Measurements from ENCODE around the gene CELA3B.
"Not testable (repeated sequence)": the region's sequence is repeated elsewhere in the genome, so short reads cannot be mapped to it uniquely, and the experiment has no call there.

The CELA3B gene, protein sequence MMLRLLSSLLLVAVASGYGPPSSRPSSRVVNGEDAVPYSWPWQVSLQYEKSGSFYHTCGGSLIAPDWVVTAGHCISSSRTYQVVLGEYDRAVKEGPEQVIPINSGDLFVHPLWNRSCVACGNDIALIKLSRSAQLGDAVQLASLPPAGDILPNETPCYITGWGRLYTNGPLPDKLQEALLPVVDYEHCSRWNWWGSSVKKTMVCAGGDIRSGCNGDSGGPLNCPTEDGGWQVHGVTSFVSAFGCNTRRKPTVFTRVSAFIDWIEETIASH

DNA sequence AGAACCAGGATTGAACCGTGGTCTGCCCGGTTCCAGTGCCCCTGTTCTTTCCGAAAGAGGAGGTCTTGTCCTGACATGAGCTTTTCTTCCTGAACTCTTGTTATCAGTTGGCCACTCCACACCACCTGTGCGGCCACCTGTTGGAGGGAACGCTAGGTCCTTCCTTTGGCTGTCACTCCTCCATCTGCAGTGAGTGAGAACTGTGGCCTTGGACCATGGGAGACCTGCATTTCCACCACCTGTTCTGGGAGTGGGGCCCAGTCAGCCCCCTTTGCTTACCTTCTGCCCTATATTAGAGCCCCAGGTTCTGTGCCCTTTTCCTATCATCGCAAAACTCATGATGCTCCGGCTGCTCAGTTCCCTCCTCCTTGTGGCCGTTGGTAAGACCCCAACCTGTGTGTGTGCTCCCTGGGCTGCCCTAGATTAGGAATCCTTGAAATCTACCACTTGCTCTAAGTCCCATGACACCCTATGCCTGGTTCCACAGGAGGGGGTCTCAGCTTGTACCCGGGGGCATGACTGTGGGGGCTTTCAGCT, at the start of gene CELA3B:
TSS of gene CELA3B (plus strand) at position 320 of the 537 bp plus-strand sequence. CDS start at position 338, 18 bp downstream.
- DNase-seq, result not testable (repeated sequence)

DNA sequence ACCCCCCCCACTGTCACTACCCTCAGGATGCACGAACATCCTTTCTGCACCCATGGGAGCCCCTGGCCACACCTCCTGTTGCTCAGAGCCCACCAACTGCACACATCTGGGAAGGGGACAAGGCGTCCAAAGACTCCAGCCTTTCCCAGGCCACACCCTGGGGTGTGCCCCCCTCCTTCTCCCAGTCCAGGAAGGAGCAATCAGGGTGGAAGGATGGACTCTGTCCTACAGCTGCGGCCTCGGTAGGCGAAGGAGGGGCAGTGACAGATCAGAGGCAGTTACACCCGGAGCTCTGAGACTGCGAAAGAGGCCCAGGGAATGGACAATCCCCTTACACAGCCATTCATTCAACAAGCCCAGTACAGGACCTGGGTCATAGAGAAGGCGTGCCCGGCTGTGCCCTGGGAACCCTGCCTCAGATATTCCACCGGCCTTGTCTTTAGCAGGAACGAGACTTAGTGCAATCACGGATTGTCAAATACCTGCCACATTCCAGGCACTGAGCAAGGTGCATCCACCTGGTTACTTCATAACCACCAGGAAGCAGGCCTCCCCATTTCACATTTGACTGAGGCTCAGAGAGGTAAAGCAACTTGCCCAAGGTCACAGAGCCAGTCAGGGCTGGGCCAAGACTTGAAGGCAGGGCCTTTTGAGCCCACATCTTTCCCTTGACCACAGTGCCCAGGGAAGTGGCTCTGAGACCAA, 49.1 kb upstream of the CELA3B start:
- DNase-seq, result no peak

DNA sequence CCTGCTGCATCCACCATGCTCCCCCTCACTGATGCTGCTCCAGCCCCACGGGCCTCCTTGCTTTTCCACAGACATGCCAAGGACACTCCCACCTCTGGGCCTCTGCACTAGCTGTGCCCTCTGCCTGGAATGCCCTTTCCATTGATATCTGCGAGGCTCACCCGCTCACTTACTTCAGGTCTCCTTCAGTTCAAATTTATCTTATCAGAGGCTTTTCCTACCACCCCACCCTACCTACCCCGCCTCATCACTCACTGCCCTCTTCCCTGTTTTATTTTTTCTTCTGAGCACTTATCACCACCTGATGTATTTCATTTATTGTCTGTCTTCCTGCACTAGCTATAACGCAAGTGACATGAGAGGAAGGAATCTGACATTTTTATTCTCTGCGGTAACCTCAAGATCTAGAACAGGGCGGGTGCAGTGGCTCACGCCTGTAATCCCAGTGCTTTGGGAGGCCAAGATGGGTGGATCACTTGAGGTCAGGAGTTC, 46.7 kb upstream of the CELA3B start:
- no peak for DNase-seq

DNA sequence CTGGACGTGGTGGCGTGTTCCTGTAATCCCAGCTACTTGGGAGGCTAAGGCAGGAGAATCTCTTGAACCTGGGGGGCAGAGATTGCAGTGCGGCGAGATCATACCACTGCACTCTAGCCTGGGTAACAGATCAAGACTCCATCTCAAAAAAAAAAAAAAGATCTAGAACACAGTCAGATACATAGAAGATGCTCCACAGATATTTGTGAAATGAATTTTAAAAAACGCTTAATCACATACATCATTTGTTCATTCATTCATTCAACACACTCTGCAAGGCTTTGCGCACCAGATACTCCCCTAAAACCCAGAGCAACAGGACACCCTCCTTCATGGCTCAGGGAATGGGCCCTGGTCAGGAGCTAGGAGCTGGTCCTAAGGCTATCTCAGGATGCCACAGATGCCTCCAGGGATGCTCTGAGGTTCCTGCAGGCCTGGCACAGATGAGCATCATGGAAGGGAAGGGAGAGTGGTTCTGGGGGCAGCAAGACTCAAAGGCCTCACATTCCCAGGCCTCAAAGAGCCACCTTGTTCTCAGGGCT, 46.1 kb upstream of the CELA3B start:
- DNase-seq, result no peak

DNA sequence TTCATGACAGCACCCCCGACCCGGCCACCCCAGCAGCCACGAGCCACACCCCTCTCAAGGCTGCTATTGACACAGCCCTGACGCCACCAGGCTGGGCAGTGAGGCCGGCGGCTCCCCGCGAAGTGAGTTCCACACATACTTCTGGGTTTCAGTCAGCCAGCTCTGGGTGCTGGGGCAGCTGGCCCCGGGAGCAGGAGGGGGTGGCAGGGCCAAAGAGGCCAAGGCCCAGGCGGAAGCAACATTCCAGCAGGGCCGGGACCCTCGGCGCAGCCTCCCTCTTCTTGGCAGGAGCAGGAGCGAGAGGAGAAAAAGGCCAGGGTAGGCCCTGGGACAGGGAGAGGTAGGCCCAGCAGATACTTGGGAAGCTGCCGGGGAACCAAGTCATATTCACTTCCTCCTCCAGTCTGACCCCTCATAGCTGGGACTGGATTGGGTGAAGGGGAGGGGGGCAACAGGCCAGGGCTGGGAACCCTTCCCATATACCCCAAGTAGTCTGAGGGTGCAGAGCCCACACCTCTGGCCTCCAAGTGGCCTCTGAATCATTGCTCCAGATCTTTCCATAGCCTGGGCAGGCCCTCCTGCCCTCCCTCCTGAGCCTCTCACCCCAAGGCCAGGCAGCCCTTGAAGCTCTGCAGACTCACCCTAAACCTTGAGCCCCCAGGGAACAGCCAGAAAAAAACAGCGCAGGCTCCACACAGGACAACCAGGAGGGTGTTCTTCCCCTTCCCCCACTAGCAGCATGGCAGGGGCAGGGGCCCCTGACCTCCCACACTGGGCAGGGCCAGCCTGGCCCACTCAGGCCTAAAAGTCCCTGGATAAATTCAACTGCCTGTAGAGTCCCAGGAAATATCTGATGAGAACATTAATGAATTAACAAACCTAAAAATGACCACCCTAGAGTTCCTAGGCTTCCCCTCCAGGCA, 45.4 kb upstream of the CELA3B start:
- DNase-seq, result no peak

DNA sequence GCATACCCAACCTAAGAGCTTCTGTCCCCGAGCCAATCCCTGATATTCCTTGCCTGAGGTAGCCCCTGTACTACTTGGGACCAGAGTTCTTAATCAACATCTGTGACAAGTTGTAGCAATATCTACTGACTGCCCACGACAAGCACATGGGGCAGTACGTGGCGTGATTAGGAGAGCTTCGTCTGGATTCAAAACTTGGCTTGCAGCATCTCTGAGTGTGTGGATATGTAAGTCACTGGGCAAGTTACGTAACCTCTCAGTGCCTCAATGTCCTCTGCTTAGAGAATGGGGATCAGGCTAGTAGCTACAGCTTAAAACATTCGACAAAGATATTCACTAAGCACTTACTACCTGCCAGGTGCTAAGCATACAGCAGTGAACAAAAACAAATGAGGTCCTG, 44.7 kb upstream of the CELA3B start:
- no peak for DNase-seq

DNA sequence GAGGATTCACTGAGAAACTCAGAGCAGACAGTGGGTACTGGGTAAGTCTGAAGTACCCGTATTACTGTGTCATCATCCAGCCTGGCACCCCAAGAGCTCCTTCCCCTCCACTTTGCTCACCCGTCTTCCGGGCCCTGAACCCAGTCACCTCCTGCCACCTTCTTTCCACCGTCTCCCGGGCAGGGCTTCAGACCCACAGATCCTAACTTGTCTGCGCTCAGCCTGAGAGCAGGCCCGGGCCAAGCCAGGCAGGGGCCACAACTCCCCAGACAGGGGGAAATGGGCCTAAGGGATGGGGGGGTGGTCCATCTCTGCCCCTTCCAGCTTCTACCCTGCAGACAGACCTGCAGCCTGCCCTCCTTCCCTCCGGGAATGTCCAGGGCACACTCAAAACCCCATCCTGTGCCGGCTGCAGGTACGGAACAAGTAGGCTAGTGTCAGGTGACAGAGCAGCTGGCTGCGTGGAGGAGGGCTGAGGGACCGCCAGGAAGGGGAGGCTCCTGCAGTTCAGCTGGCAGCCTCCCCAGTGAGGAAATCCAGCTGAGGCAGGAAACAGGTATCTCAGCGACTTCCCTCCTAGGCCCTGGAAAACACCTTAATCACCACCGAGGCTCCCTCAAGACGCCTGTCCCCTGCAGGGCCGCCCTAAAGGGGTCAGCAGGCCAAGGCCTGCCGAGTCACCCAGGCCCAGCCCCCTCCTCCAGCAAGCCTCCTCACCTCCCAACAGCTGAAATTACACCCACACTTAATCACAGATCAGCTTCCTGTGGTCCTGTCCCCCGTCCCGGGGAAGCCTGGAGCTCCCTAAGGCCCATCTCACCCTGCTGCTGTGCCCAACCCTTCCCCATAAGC, 43.2 kb upstream of the CELA3B start:
- DNase-seq, result no peak

DNA sequence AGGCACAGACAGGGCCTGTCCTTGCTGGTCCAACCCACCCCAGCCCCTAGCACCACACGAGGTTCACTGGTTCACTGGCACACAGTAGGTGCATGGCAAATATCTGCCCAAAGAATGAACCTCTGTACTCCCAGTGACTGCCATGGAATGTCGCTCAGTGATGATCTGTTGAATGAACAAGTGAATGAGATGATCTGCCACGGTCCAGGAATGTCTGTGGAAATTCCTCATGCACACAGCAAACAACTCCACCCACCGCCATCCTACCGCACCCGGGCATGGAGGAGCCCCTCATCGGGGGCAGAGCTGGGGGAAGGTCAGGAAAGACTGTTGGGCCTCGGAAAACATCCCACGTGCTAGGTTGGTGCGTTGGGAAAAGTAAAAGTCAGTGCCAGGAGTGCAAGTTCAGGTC, 41.4 kb upstream of the CELA3B start:
- DNase-seq, result no peak

DNA sequence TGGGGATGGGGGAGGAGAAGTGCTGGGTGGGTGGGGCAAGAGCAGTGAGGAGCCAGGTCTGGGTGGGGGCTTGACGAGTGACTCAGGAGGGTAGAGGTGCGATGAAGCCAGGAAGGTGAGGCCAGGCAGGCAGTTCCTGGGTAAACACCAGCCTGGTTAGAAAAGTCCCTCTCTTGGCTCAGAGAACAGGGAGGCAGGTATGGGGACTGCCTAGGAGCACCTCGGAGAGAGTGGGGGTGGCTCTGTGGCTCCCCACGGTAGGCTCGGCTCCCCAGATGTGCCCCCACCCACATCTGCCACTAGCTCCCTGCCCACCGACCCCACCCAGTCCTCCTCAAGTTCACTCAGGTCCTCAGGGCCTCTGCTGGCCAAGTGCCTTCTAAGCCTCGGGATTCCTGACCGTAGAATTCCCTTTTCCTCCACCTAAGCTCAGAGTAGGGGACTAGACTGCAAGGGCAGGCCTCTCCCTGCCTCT, 40.9 kb upstream of the CELA3B start:
- no peak for DNase-seq

DNA sequence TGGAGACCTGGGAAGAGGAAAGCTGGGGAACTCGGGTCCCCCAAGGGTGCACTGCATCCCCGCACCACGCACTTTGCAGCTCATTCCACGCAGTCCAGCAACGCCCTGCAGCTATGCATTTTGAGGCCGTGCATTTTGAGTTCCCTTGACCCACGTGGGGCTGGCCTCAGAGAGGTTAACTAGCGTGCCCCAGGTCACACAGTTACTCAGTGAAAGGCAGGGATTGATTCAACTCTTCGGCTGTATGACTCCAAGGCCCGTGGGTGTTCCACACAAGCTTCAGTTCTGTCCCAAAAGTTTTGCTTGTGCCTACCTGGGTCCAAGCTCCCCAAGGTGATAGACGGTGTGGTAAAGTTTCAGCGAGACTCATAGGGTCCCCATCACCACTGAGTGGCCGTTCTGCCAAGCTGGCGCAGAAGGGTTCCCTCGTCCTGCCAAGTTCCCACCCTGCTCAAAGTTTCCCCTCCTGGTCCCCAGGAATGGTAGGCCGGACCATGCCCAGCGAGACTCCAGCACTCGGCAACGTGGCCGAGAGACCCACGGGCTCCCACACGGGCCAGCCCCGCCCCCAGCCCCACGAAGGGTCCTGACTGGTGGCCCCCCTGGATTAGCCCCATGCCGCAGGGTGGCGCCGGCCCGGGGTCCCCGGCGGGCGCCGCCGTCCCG, 40.3 kb upstream of the CELA3B start:
- no peak for DNase-seq

DNA sequence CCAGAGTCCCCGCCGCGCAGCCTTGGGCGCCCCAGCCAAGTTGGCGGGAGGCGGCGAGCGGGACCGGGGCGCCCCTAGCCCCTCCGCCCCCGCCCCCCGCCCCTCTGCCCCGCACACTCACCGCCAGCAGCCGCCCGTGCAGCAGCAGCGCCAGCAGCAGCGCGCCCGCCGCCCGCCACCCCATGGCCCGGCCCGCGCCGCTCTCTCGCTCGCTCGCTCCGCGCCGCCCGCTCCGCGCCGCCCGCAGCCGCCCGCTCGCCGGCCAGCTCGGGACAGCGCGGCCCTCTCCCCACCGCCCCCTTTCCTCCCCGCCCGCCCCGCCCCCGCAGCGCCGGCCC, 39.8 kb upstream of the CELA3B start, which contains the start of gene HSPG2:
TSS of gene HSPG2 (minus strand) at position 277 of the 338 bp plus-strand sequence. CDS start at position 184, 93 bp downstream.
- no peak for DNase-seq

DNA sequence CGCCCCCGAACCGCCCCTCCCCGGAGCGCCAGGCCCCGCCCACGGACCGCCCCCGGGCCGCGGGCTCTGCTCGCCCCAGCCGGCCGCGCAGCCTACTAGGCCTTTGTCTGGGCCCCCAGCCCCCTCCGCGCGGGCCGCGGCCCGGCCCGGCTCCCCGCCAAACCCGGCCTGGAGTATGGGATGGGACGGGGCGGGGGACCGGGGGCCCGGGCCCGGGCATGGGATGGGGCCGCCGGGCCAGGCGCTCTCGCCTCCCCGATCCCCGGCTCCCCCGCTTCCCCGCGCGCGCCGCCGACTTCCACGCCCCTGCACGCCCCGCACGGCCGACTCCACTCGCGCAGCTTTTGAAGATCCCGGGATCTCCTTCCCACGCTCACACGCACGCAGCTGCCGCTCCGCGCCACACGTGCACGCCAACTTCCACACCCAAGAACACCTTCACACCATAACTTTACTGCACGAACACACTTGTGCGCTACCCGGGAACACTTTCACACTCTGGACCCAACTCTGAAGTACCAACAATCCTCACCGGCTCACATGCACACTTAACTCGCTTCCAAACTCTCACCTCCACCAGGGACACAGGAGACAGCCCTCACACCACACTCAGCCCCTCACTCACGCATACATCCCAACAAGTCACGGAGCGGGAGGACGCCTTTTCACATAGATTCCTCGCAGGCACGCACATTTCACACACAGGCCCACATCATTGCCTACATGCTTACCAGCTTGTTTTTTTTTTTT, 39.3 kb upstream of the CELA3B start:
- DNase-seq, result no peak

DNA sequence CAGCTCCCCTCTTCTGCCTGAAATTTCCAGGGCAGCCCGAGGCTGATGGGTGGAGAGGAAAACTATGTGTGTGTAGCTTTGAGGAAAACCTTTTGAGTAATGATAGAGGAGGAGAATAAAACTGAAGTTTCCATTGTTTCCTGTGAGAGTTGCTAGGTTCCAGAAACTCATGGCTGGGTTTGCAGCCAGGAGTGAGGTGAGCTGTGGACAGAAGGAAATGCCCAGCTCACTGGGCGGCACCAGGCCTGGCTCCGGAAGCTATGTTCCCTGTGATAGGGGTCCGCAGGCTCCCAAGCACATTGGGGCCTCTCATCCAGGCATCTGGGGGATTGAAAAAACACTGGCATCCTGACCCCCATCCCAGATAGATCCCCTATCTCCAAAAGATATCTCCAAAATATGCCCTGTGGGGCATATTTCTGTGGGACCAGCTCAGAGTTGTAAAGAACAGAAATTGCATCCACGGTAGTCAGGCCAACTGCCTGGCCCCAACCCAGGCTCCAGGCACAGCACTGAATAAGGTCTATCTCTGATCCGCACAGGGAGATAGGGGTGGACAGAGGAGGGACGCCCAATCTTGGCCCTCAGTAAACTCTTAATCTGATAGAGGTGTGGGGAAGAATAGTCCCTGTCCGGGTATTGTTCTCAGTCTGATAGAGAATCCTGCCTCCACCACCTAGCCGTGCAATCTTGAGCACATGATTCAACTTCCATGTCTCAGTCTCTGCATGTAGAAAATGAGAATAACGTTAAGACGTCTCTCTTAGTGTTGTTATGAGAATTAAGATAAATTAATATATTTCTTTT, 37.9 kb upstream of the CELA3B start:
- no peak for DNase-seq

DNA sequence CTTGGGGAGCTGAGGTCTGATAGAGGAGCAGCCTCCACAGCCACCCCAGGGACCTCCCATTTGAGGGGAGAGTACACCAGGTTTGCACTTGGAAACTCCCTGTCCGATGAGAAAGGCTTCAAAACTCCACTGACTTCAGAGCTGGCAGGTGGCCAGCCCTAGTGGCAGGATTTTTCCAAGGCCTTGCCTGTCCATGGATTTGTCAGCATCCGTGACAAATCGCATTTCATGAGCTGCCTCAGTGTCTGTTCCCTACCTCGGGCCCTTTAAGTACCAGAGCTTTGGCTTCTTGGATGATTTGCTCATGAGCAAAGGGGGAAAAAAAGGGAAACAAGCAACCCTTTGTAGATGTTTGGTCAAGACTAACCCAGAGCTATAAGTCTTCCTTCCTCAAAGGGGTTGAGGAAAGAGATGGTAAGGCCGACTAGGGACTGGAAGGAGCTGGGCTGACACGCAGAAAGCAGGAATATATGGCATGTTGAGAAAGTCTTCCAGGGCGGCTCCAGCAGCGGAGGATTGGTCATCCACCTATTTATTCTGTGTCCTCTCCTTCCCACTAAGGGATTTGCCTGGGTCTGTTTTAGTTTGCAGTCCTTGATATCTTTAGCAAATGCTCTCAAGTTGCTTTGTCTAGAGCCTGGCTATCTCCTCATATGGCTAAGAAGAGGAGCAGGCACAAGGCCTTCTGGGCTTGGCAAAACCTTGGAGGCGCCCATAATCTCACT, 37.0 kb upstream of the CELA3B start:
- DNase-seq, result no peak

DNA sequence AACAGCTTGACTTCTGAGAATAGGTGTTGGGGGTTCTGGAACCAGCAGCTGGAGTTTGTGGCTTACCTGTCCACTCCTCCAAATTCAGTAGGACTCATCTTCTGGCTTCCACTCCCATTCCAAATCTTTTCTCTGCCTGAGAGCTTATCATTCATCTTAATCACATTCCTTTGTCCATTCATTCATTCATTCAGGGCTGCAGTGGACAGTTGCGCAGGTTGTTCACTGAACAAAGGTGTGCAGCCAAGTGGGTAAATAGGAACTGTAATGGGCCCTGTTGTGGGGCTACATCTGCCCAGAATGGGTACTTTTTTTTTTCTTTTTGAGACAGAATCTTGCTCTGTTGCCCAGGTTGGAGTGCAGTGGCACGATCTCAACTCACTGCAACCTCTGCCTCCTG, 36.3 kb upstream of the CELA3B start:
- DNase-seq, result no peak

DNA sequence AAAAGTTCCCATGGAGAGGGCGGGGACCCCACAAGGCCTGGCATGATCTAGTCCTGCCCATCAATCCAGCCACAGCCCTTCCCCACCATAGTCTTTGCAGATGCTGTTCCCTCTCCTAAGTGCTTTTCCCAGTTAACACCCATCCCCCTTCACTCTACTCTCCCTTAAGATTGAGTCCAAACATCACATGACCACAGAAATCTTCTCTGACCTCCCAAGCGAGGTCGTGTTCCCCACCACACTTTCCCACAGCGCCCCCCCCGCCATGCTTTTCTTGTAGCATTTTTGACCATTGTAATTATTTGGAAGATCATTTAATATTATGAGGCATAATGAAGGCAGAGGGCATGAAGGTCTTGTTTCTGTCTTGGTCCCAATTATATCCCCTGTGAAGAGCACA, 35.5 kb upstream of the CELA3B start:
- DNase-seq, result no peak

DNA sequence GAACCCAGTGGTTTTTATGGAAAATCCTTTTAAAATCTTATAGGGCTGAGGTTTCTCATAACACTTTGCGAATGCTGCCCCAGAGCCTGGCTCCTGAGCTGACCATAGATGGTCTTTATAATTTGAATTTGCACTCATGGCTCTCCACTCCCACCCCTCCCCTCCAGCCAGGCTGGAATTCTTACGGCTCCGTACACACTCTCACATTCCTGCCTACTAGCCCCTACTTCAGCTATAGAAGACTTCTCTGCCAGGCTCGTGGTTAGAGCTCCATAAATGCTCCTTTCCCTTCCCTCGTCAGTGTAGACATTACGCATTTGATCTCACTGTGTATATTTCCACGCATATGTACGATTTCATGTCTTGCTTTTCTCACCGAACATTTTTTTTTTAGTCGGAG, 34.4 kb upstream of the CELA3B start:
- DNase-seq, result no peak

DNA sequence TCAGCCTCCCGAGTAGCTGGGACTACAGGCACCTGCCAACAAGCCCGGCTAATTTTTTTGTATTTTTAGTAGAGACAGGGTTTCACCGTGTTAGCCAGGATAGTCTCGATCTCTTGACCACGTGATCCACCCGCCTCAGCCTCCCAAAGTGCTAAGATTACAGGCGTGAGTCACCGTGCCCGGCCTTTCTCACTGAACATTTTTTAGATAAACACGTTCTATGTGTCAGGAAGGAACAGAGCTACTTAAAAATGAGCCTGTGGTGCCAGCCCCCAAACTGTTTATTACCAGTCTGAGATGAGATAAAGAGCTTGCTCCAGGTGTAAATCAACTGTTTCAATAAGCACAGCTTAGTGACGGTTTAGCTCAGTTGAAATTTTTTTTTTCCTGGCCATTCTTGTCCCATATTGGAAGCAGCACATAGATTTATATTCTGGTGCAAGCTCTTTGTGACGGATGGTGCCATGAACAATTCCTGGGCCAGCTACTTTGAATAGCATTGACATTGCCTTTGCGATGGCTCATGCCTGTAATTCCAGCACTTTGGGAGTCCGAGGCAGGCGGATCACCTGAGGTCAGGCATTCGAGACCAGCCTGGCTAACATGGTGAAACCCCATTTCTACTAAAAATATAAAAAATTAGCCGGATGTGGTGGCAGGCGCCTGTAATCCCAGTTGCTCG, 33.7 kb upstream of the CELA3B start:
- DNase-seq, result not testable (repeated sequence)
